Raji (cell line): Measurements from ENCODE around the gene CASP6.

Experiments used
- POLR2A ChIP-seq: IDR thresholded peaks from 2 replicates; pipeline ENCODE4 v1.6.1; 2011; ENCODE audit warnings: low read depth, low read length, control low read depth; ENCODE audit not compliant: insufficient read depth

CASP6 gene

DNA sequence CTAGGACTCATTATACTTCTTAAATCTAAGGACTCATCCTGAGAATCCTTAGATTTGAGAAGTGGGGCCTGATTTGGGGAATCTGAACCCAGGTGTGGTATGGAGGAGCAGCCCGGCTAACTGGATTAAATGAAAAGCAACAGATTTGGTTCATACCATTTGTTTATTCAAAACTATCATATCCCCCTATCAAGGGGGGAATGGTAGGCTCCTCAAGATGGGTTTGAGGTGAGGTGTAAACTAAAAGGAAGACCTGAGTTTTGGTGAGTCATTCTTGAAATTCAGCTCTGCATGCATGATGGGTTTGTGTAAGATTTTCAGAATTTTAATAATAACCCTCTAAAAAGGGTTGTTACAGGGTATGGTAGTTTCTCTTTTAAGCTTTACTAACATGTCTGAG, 53.4 kb downstream of the CASP6 start:
- no peak for TF ChIP-seq POLR2A

- no peak for TF ChIP-seq POLR2A
Observed at GRCh38 chr4:109648997-109649575, 54.2 kb downstream of the CASP6 start.

DNA sequence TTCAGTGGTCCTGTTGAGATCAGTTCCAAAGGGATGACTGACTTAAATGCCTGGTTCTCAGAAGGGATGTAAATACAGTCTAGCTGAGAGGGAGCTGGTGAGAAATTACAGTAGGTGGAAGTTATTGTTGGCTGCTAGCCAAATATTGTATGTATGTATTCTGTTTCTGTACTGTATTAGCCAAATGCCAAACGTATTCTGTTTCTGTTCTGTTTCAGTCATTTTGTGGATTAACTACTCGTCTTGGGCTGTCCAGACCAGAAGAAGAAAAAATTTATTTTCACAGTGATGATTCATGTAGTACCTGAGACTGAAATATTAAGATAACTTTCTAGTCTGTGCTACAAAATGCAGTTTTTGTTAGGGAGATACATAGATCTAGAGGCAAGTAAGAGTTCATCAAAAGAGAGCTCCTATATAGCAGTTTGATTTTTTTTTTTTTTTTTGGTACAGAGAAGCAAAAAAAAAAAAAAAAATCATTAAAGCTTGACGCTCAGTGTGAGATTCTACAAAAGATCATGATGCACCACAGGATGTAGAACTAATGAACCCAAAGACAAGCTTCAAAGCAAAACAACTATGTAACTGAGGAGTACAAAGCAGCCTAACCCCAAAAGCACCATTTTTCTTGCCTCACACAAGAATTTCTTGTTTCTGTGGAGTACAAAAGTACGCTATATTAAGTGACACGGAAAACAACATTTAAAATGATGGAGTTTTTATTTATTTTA, 54.8 kb downstream of the CASP6 start:
- no peak for TF ChIP-seq POLR2A

GRCh38 chr4:109645874-109646710, 57.2 kb downstream of the CASP6 start:
- no peak for TF ChIP-seq POLR2A

- no peak for TF ChIP-seq POLR2A
Observed at GRCh38 chr4:109640644-109641043, 62.6 kb downstream of the CASP6 start.
